OCI-LY1 (cell line): Measurements from ENCODE around the gene OXTR.

Experiments used
- H2AFZ ChIP-seq: fragments of 200-600 bp; sonication (generic), shearing (Covaris generic); 2 replicates; pipeline ENCODE4 v1.6.0; 2014; ENCODE audit warnings: antibody characterized with exemption, mild to moderate bottlenecking, low read length
- H3F3A ChIP-seq: fragments of 200-600 bp; sonication (generic), shearing (Covaris generic); 2 replicates; pipeline ENCODE4 v1.6.0; 2014; ENCODE audit warnings: mild to moderate bottlenecking, antibody characterized with exemption, low read length, moderate library complexity; ENCODE audit not compliant: insufficient read depth
- H3K27ac ChIP-seq: fragments of 200-600 bp; sonication (generic); 2 replicates; pipeline ENCODE4 v1.5.1; 2014; ENCODE audit warnings: low read length, mixed run types, mild to moderate bottlenecking, low read depth; ENCODE audit not compliant: poor library complexity, severe bottlenecking
- H3K27me3 ChIP-seq: fragments of 200-600 bp; sonication (generic); 2 replicates; pipeline ENCODE4 v1.6.0; 2014; ENCODE audit warnings: antibody characterized with exemption, mild to moderate bottlenecking, low read length, moderate library complexity; ENCODE audit not compliant: insufficient read depth
- H3K36me3 ChIP-seq: fragments of 200-600 bp; sonication (generic); 2 replicates; pipeline ENCODE4 v1.6.1; 2014; ENCODE audit warnings: mild to moderate bottlenecking, antibody characterized with exemption, low read length, moderate library complexity, mixed read lengths; ENCODE audit not compliant: insufficient read depth
- H3K4me1 ChIP-seq: fragments of 200-600 bp; sonication (generic); 2 replicates; pipeline ENCODE4 v1.5.1; 2014; ENCODE audit warnings: mild to moderate bottlenecking, low read length, moderate library complexity; ENCODE audit not compliant: insufficient read depth, severe bottlenecking
- H3K4me2 ChIP-seq: fragments of 200-600 bp; sonication (generic), shearing (Covaris generic); 2 replicates; pipeline ENCODE4 v1.6.1; 2014; ENCODE audit warnings: low read length
- H3K4me3 ChIP-seq: fragments of 200-600 bp; sonication (generic); 2 replicates; pipeline ENCODE4 v1.5.1; 2014; ENCODE audit warnings: low read length, low read depth, mild to moderate bottlenecking, mixed read lengths; ENCODE audit not compliant: poor library complexity, severe bottlenecking
- H3K79me2 ChIP-seq: fragments of 200-600 bp; shearing (Covaris generic); 2 replicates; pipeline ENCODE4 v1.6.1; 2016; ENCODE audit warnings: mixed run types, low read length, mixed read lengths; ENCODE audit not compliant: insufficient read depth
- H3K9ac ChIP-seq: fragments of 200-600 bp; sonication (generic), shearing (Covaris generic); 2 replicates; pipeline ENCODE4 v1.6.1; 2014; ENCODE audit warnings: mild to moderate bottlenecking, low read length, mixed read lengths
- H3K9me2 ChIP-seq: fragments of 200-600 bp; sonication (generic), shearing (Covaris generic); 2 replicates; pipeline ENCODE4 v1.6.1; 2014; ENCODE audit warnings: low read depth, mild to moderate bottlenecking, low read length, mixed read lengths
- H3K9me3 ChIP-seq: fragments of 200-600 bp; shearing (Covaris generic); 2 replicates; pipeline ENCODE4 v1.6.1; 2014; ENCODE audit warnings: low read length, mixed read lengths
- H4K20me1 ChIP-seq: fragments of 200-600 bp; sonication (generic), shearing (Covaris generic); 2 replicates; pipeline ENCODE4 v1.6.0; 2016; ENCODE audit warnings: mild to moderate bottlenecking, low read length; ENCODE audit not compliant: insufficient read depth
- CTCF ChIP-seq: fragments of 200-600 bp; sonication (generic), shearing (Covaris generic); IDR thresholded peaks from 2 replicates; pipeline ENCODE4 v1.5.1; 2017; ENCODE audit warnings: mild to moderate bottlenecking, antibody characterized with exemption, low read length, moderate library complexity, mixed read lengths
- EZH2 ChIP-seq: fragments of 200-600 bp; sonication (generic), shearing (Covaris generic); IDR thresholded peaks from 2 replicates; pipeline ENCODE4 v1.8.0; 2017; ENCODE audit warnings: borderline replicate concordance, mixed run types, mild to moderate bottlenecking, antibody characterized with exemption, low read length, moderate library complexity, mixed read lengths

The OXTR gene

GRCh38 chr3:8757551-8758518 is 11.6 kb downstream of the OXTR start:
- Histone ChIP-seq H3K4me2 (no peak overlapping the region), H3F3A (no peaks in the 10 kb centered on the region), H3K9me2 (no peaks in the 10 kb centered on the region), H3K36me3 (no peaks in the 10 kb centered on the region), H3K27me3 (no peaks in the 10 kb centered on the region), H2AFZ (no peak overlapping the region), H3K79me2 (no peaks in the 10 kb centered on the region), H3K4me1 (no peaks in the 10 kb centered on the region), H3K4me3 (no peak overlapping the region), H4K20me1 (no peaks in the 10 kb centered on the region), H3K9me3 (no peaks in the 10 kb centered on the region), H3K9ac (no peak overlapping the region), H3K27ac (no peak overlapping the region)
- TF ChIP-seq CTCF (no peak), EZH2 (no peak)

GRCh38 chr3:8756671-8757070 is 12.7 kb downstream of the OXTR start:
- Histone ChIP-seq H4K20me1 (no peaks in the 10 kb centered on the region), H2AFZ (no peak overlapping the region), H3K4me3 (no peak overlapping the region), H3K9ac (no peak overlapping the region), H3K4me2 (no peak overlapping the region), H3K27me3 (no peaks in the 10 kb centered on the region), H3K79me2 (no peaks in the 10 kb centered on the region), H3K36me3 (no peaks in the 10 kb centered on the region), H3K9me2 (no peaks in the 10 kb centered on the region), H3K4me1 (no peaks in the 10 kb centered on the region), H3K27ac (no peak overlapping the region), H3K9me3 (no peaks in the 10 kb centered on the region), H3F3A (no peaks in the 10 kb centered on the region)
- TF ChIP-seq EZH2 (no peak), CTCF (no peak)

- Histone ChIP-seq H3K4me2 (no peak overlapping the region), H3K4me3 (no peak overlapping the region), H3K27me3 (no peaks in the 10 kb centered on the region), H3F3A (no peaks in the 10 kb centered on the region), H2AFZ (no peak overlapping the region), H4K20me1 (no peaks in the 10 kb centered on the region), H3K79me2 (no peaks in the 10 kb centered on the region), H3K36me3 (no peaks in the 10 kb centered on the region), H3K9me2 (no peaks in the 10 kb centered on the region), H3K4me1 (no peaks in the 10 kb centered on the region), H3K9ac (no peak overlapping the region), H3K27ac (no peak overlapping the region), H3K9me3 (no peaks in the 10 kb centered on the region)
- TF ChIP-seq CTCF (no peak), EZH2 (no peak)
Observed at GRCh38 chr3:8755564-8756237, 13.7 kb downstream of the OXTR start.
